ENCODE results near the gene DAAM2. TPM values are rescaled to one million over a fixed set of nuclear protein-coding genes. Genes with fewer than 3 reads are reported as not detected.

DAAM2 gene
- total and polyA plus RNA-seq, 2 donors (not counting 3 experiments of a cell fraction or from before 2014, with no cell fraction given): 0.42 to 0.44 TPM

DNA sequence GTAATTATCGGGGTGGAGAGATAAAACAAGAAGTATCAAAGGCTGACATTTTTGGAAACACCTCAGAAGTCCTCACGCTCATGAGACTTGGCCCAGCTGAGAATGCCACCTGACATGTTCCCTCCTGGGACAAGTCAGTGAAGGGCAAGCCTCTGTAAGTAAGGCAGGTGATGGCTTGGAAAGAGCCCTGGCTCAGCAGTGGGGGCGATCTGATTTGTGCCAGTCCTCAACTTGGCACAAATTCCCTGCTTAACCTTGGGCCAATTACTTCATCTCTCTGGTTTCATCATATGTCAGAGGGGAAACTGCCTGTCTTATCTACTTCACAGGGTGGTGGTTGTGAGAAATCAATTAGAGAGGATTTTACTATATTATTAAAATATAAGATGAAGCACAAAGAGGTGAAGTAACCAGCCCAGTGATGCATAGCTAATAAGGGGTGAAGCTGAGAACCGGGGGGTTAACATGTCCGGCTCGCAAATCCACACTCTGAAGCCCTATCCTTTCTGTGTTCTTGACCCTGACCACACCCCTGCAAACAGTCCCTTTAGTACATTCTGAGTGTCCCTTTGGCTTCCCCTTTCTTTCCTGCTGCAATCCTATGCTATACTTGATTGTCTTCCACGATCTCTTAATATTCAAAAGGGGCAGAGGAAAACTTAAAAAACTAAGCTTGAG lies 150.9 kb downstream of the DAAM2 start:
- H3K27me3 ChIP-seq (ENCODE audit: control insufficient read depth in 2 of 2, insufficient read depth in 2 of 2, low read length in 2 of 2): no peaks in the 10 kb centered on the region
- no peak overlapping the region for H3K4me3 ChIP-seq (replicated peaks in 1 of 3; ENCODE audit: insufficient read depth in 1 of 3, low read depth in 1 of 3, low read length in 3 of 3)
- no peaks in the 10 kb centered on the region for H3K36me3 ChIP-seq (ENCODE audit: control insufficient read depth in 2 of 2, extremely low read depth in 1 of 2, insufficient read depth in 2 of 2, low read length in 2 of 2)
- no peak for DNase-seq (ENCODE audit: low read depth, low spot score)
- no peak for TF ChIP-seq JUN (IDR thresholded peaks at IDR 0.05; ENCODE audit: borderline replicate concordance, insufficient read depth, insufficient read length, low read depth)
- TF ChIP-seq CTCF (IDR thresholded peaks at IDR 0.05; ENCODE audit: extremely low read depth in 1 of 2, insufficient read depth in 1 of 2, low read depth in 1 of 2, low read length in 2 of 2): no peak
- TF ChIP-seq EZH2 (IDR thresholded peaks at IDR 0.05; ENCODE audit: borderline replicate concordance, low read depth, low read length, severe bottlenecking): no peak
- no peak for TF ChIP-seq FOS (IDR thresholded peaks at IDR 0.05; ENCODE audit: borderline replicate concordance, insufficient read depth, low read length)
- TF ChIP-seq, protein P1, sequence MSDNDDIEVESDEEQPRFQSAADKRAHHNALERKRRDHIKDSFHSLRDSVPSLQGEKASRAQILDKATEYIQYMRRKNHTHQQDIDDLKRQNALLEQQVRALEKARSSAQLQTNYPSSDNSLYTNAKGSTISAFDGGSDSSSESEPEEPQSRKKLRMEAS (IDR thresholded peaks at IDR 0.05; ENCODE audit: insufficient read depth, insufficient read length): no peak
- no peak for TF ChIP-seq MYC (IDR thresholded peaks at IDR 0.05; ENCODE audit: low read depth, low read length)
- no peak for TF ChIP-seq POLR2AphosphoS5 (IDR thresholded peaks at IDR 0.05; ENCODE audit: insufficient read depth, low read depth, low read length)
- no peak for TF ChIP-seq POLR2A (IDR thresholded peaks at IDR 0.05; ENCODE audit: low read depth, low read length)
- no peak for TF ChIP-seq GATA2 (IDR thresholded peaks at IDR 0.05; ENCODE audit: insufficient read depth, insufficient read length, low read depth, low read length)
- H4K20me1 ChIP-seq (replicated peaks; ENCODE audit: control insufficient read depth, extremely low read depth, insufficient read depth, low read length): no peaks in the 10 kb centered on the region
- no peak overlapping the region for H3K4me2 ChIP-seq (ENCODE audit: insufficient read depth, low read length)
- no peaks in the 10 kb centered on the region for H3K9me1 ChIP-seq (replicated peaks; ENCODE audit: control insufficient read depth, extremely low read depth, insufficient read depth, low read length)
- H2AFZ ChIP-seq (ENCODE audit: low read depth, low read length): no peak overlapping the region
- H3K79me2 ChIP-seq (ENCODE audit: control insufficient read depth, insufficient read depth, low read length): no peaks in the 10 kb centered on the region
- dilution Hi-C loops (cut with MboI; ENCODE audit: extremely low pct_ligation_motif_present, low sequenced_read_pairs) (no loop called here), intact Hi-C loops (cut with micrococcal nuclease) (no loop called here)
- POLR2A ChIA-PET: interaction anchor here (0.7 kb wide), 1 partner anchor 549 kb away, joined by 5 read pairs; no protein-coding TSS in a partner anchor
- H3K4me1 ChIP-seq (ENCODE audit: control insufficient read depth, extremely low read depth, insufficient read depth, low read length): no peaks in the 10 kb centered on the region
- CTCF ChIA-PET: no interaction called here
- no peak overlapping the region for H3K27ac ChIP-seq (ENCODE audit: insufficient read depth, low read depth, low read length)
- H3K9me3 ChIP-seq (replicated peaks; ENCODE audit: control insufficient read depth, insufficient read depth, low read length): no peaks in the 10 kb centered on the region
- FAIRE-seq: no peak
- BruUV-seq (replicated peaks): no TSS peak
- no peak overlapping the region for H3K9ac ChIP-seq (replicated peaks; ENCODE audit: extremely low read depth, insufficient read depth, low read length)
